ENCODE data around the gene TMLHE.
"Not testable (repeated sequence)": the region's sequence is repeated elsewhere in the genome, so short reads cannot be mapped to it uniquely, and the experiment has no call there.

Gene TMLHE

GRCh38 chrX:155632431-155633100 is 19.8 kb upstream of the TMLHE start:
- DNase-seq (ENCODE audit: low read depth, low spot score) = no peak
- H3K4me3 ChIP-seq (ENCODE audit: low read depth, low read length) = no peak overlapping the region
- TF ChIP-seq CTCF (IDR thresholded peaks at IDR 0.05; ENCODE audit: insufficient read depth, low read length, missing control alignments) = no peak
- ChIA-PET CTCF (no interaction called here), POLR2A (no interaction called here)

GRCh38 chrX:155620110-155620509 is 7.4 kb upstream of the TMLHE start:
- POLR2A ChIA-PET; H3K4me3 ChIP-seq (ENCODE audit: low read depth, low read length); DNase-seq (ENCODE audit: low read depth, low spot score); CTCF ChIA-PET: not testable (repeated sequence)

GRCh38 chrX:155615938-155616337 is 3.2 kb upstream of the TMLHE start:
- no peak for DNase-seq (ENCODE audit: low read depth, low spot score)
- H3K4me3 ChIP-seq (ENCODE audit: low read depth, low read length) = no peak overlapping the region
- TF ChIP-seq CTCF (IDR thresholded peaks at IDR 0.05; ENCODE audit: insufficient read depth, low read length, missing control alignments) = no peak
- ChIA-PET POLR2A (no interaction called here), CTCF (no interaction called here)

- TF ChIP-seq CTCF (IDR thresholded peaks at IDR 0.05; ENCODE audit: insufficient read depth, low read length, missing control alignments) = no peak
- CTCF ChIA-PET = no interaction called here
- POLR2A ChIA-PET = no interaction called here
- no peak for DNase-seq (ENCODE audit: low read depth, low spot score)
- no peak overlapping the region for H3K4me3 ChIP-seq (ENCODE audit: low read depth, low read length)
Measured at GRCh38 chrX:155613927-155614559, 1.3 kb upstream of the TMLHE start.

- CTCF ChIA-PET = no interaction called here
- H3K4me3 ChIP-seq (ENCODE audit: low read depth, low read length) = peak overlapping the region; percentile 74
- no peak for DNase-seq (ENCODE audit: low read depth, low spot score)
- POLR2A ChIA-PET = no interaction called here
- TF ChIP-seq CTCF (IDR thresholded peaks at IDR 0.05; ENCODE audit: insufficient read depth, low read length, missing control alignments) = no peak
Measured at GRCh38 chrX:155611302-155611701, 1.4 kb downstream of the TMLHE start.

- POLR2A ChIA-PET = no interaction called here
- H3K4me3 ChIP-seq (ENCODE audit: low read depth, low read length) = no peak overlapping the region
- CTCF ChIA-PET = no interaction called here
- TF ChIP-seq CTCF (IDR thresholded peaks at IDR 0.05; ENCODE audit: insufficient read depth, low read length, missing control alignments) = no peak
- DNase-seq (ENCODE audit: low read depth, low spot score) = no peak
Measured at GRCh38 chrX:155592981-155593380, 19.8 kb downstream of the TMLHE start.

- H3K4me3 ChIP-seq (ENCODE audit: low read depth, low read length) = no peak overlapping the region
- POLR2A ChIA-PET = no interaction called here
- no peak for DNase-seq (ENCODE audit: low read depth, low spot score)
- CTCF ChIA-PET = no interaction called here
- no peak for TF ChIP-seq CTCF (IDR thresholded peaks at IDR 0.05; ENCODE audit: insufficient read depth, low read length, missing control alignments)
Measured at GRCh38 chrX:155592331-155592730, 20.4 kb downstream of the TMLHE start.

Data from AG04449 (cell line).